ENCODE measurements around the gene BTNL8.

The BTNL8 gene, protein sequence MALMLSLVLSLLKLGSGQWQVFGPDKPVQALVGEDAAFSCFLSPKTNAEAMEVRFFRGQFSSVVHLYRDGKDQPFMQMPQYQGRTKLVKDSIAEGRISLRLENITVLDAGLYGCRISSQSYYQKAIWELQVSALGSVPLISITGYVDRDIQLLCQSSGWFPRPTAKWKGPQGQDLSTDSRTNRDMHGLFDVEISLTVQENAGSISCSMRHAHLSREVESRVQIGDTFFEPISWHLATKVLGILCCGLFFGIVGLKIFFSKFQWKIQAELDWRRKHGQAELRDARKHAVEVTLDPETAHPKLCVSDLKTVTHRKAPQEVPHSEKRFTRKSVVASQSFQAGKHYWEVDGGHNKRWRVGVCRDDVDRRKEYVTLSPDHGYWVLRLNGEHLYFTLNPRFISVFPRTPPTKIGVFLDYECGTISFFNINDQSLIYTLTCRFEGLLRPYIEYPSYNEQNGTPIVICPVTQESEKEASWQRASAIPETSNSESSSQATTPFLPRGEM

GRCh38 chr5:180898621-180899246 is at the start of gene BTNL8:
Gene BTNL8, plus strand, starts transcription at chr5:180899159. Its CDS starts 152 bp downstream, at chr5:180899311.
- DNase-seq, result no peak

- no peak for DNase-seq
Observed at GRCh38 chr5:180849827-180850226, 49.1 kb upstream of the BTNL8 start.

GRCh38 chr5:180850434-180851078 is 48.4 kb upstream of the BTNL8 start:
- DNase-seq, result no peak

DNA sequence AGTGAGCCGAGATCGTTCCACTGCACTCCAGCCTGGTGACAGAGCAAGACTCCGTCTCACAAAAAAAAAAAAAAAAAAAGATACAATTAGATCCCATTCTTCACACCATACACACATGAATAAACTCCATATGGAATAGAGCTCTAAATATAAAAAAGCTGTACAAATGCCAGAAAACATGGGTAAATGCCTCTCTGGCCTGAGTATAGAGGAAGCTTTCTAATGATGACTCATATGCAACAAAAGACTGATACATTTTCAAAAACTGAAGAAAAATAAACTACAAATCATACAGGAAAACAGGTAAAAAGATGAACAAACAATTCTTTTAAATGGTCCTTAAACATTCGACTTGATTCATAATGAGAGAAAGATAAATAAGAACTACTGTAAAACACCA is 46.5 kb upstream of the BTNL8 start:
- peak; percentile 21 for DNase-seq

DNA sequence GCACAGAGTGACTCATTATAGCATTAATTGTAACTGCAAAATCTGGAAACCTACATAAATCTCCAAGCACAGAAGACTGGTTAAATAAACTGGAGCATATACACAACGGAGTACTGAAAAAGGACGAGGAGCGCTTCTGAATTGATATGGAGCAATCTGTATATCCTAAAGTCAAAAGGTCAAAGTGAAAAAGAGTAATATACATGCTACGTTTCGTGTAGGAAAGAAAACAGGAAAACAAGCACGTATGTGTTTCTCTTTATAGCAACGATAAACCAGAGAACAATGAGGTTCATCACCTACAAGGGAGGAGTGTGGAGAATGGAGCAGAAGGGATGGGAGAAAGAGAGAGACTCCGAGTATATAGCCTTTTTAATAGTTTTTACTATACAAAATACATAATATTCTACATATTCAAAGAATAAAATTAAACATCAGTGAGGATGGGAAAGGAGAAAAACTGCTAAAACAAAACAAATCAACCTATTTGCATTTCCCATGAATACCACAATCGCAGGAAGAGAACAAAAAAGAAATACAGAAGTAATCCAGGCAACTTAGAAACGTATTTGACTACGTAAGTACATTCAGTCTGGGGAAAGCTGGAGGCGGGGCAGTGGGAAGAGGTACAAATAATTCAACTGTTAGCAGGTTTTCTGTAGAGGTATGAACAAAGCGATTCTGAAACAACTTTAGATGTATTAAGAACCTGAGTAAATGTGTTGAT is 45.7 kb upstream of the BTNL8 start:
- DNase-seq, result no peak

DNA sequence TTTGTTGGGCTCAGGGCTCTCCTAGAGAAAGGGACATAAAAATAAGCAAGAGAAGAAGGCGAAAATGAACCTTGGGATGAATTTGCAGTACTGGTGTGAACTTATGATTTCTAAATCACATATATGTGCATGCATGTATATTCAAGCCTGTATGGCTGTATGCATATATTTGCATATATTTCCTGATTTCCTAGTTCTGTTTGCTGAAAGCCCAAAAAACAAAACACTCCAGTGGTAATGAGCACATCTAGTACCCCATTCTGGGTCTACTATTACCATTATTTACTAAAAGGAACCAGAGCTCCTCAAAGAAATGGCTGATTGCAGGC is 45.1 kb upstream of the BTNL8 start:
- no peak for DNase-seq

DNA sequence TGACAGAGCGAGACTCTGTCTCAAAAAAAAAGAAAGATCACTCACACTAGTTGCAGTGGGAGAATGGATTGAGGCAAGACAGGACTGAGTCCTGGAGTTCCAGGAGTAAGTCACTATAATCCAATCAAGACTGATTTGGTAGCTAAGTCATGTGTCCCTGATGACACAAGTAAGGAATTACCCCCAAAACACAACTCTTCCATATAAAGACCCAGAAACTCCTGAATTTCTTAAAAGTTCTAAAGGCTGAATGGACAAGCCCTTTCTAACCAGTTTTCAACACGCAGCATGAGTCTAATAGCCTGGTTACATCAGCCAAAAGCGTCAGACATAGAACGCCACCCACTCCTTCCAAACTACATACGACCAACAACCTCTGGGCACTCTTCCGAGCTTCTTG is 40.4 kb upstream of the BTNL8 start:
- no peak for DNase-seq

DNA sequence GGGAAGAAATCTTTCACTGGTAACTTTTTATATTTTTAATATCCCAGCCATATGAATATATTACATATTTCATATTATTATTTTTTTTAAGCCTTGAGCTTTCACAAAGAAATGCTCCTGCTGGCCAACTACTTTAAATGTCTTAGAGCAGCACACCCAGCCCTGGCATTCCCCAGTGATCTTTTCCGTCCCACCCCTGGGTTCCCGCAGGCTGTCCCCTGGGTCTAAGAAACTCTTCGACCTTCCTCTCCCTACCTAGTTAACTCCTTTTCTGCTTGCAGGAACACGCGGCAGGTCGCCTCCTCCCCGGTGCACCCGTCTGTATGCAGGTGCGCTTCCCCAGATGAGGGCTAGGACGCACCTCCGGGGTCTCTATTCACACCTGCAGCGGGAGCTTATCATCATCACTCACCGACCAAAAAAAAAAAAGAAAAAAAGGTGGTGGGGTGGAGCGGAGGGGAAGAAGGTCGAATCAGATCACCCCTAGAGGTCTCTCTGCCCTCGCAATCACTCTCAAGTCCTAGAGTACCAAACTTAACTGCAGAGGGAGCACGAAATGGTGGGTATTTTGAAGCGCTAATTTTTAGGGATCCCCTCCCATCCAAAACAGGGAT is 38.6 kb upstream of the BTNL8 start:
- DNase-seq, result peak; percentile 61

GRCh38 chr5:180860887-180861822 is 37.8 kb upstream of the BTNL8 start, which contains the start of gene ZFP62:
Gene ZFP62, minus strand, starts transcription at chr5:180861276. Its CDS starts 57 bp downstream, at chr5:180861219.
- DNase-seq, result peak; percentile 73

DNA sequence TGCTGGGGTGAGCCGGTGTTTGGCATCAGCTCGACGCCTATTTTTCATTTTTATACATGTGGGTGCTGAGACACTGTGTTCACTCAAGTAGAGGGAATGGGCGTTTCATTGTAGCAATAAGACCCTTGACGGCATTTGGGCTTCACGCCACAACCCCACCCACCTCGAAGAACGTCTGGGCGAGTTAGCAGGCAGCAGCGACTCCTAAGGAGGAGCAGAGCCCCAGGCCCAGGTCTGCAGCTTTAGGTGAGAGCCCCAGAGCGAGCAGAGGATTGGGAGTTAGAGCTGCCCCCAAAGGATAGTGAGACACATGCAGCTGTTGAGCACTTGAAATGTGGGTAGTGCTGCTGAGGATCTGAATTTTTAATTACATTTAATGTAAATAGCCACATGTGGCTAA is 36.3 kb upstream of the BTNL8 start:
- no peak for DNase-seq

DNA sequence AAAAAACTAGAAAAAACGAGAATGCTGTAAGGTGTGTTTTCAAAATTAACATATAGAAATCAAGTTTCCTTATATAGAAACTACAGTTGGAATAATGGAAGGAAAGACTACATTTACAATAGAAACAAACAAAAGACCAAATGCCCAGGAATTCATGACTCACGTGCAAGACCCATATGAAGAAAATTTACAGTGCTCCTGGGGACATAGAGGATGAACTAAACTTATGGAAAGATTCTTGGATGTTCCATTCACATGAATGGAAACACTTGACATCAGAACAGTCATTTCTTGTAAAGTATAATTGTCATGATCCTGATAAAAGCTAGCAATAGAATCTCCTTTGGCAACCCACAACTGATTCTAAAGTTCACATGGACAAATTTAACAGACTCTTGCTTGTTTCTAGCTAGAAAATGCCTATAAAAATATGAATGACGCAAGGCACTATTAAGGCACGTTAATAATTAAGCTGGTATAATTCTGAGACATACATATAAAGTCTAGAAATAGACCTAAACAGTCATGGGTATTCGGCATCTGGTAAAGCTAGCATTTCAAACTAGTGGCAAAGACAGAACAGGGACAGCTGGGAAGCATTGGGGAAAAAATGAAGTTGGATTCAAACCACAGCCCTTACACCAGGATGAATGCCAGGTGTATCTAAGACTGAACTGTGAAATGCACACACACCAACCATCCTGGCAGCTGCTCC is 32.8 kb upstream of the BTNL8 start:
- peak; percentile 30 for DNase-seq

DNA sequence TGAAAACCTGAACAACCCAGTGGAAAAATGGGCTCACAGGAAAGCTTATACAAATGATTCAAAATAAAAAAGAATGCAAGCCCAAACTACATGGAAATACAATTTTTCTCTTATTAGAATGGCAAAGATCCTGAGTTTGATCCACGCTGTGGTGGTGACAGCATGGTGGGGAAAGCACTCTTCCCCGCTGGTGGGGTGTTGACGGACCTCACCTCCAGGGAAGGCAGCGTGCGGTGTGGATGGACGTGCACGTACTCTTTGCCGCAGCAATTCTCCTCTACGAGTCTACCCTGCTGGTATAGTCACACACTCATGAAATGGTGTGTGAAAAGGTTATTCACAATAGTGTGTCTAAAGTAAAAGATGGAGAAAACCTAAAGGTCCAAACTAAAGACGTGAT is 32.0 kb upstream of the BTNL8 start:
- no peak for DNase-seq

- peak; percentile 71 for DNase-seq
Observed at GRCh38 chr5:180868960-180869359, 30.0 kb upstream of the BTNL8 start.

DNA sequence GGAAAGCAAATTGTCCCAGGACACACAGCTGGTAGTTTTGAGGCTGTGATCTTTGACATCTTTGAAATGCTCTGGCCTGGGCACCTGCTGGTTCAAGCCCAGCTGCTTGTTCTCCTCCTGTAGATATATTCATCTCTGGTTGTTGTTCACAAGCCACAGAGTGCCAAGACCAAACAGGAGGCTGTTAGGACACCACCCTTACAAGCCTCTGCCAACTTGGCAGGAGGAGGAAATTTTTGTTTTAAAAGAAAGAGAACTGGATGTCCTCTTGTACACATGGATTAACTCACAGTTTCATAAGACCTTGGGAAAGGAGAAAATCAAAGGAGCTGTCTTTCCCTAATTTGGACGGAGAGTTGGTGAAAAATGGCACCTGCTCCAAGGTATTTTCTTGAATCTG is 29.4 kb upstream of the BTNL8 start:
- no peak for DNase-seq

- DNase-seq, result no peak
Observed at GRCh38 chr5:180870276-180871068, 28.5 kb upstream of the BTNL8 start.

DNA sequence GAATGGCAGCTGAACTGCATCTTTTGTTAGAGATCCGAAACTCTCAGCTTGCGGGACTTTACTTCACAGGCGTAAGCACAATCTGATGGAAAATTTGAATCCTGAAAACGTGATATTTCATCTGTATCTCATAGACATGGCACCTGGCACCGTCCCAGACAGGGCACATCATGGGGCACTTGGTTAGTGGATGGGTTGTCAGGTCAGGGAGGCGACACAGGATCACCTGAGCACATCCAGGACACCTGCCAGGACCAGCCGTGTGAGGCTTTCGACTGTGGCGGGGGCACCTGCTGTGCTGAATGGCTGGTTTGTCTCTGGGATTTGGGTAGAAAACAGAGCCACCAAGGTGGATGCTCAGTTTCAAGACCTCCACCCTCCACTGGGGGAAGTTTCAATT is 26.5 kb upstream of the BTNL8 start:
- no peak for DNase-seq

GRCh38 chr5:180873615-180874520 is 25.1 kb upstream of the BTNL8 start:
- peak; percentile 22 for DNase-seq

GRCh38 chr5:180874804-180875582 is 24.0 kb upstream of the BTNL8 start:
- DNase-seq, result no peak

Data from NCI-H1694 treated with DMSO at 0.1 percent for 48 hours (cell line).